Glomerular visceral epithelial cell (primary cell): ENCODE data around the gene TPGS1.
"Not testable (repeated sequence)": the region's sequence is repeated elsewhere in the genome, so short reads cannot be mapped to it uniquely, and the experiment has no call there.

Experiments
- DNase-seq: peaks from one replicate; pipeline ENCODE4 v3.0.0-alpha.2; 2016; ENCODE audit errors: extremely low spot score

The TPGS1 gene

DNA sequence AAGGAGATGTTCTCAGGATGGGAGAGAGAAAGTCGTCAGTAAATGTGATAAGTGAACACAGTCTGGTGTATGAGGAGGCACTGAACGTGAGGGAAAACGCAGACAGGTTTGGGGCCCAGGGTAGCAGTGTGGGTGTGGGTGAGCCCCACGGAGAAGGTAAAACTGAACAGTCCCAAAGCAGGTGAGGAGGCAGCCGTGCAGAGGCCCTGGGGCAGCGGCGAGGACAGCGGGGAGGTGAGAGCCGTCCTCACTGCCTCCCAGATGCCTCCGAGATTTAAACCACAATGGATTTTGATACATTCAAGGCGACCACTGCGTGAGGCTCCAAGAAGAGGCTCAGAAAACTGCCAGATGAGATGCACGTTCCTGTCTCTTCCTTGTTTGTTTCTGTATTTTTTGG, 31.9 kb upstream of the TPGS1 start:
- DNase-seq, result no peak

- no peak for DNase-seq
Observed at GRCh38 chr19:478236-478903, 28.9 kb upstream of the TPGS1 start.

GRCh38 chr19:478976-479375, 28.3 kb upstream of the TPGS1 start:
- no peak for DNase-seq

DNA sequence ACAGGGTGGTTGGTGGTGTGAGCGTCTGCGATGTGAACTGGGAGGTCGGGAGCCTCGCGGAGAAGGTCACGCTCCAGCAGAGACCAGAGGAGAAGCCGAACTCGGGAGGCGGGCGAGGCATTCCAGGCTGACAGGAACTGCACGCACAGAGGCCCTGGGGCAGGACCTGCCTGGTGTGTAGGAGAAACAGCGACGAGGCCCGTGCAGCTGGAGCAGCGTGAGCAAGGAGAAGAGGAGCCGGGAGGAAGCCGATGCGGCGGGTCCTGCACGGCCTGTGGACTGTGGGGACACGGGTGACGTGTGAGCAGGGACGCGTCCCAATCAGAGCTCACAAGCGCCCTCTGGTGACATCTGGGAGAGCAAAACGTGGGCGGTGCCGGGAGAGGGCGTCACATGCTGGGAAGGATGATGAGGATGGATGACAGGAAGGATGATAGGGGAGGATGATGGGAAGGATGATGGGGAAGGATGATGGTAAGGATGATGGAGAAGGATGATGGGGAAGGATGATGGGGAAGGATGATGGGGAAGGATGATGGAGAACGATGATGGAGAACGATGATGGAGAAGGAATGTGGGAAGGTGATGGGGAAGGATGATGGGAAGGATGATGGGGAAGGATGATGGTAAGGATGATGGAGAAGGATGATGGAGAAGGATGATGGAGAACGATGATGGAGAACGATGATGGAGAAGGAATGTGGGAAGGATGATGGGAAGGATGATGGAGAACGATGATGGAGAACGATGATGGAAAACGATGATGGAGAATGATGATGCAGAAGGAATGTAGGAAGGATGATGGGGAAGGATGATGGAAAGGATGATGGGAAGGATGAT, 27.1 kb upstream of the TPGS1 start:
- peak; percentile 74 for DNase-seq

- DNase-seq, result not testable (repeated sequence)
Observed at GRCh38 chr19:481100-481499, 26.2 kb upstream of the TPGS1 start.

DNA sequence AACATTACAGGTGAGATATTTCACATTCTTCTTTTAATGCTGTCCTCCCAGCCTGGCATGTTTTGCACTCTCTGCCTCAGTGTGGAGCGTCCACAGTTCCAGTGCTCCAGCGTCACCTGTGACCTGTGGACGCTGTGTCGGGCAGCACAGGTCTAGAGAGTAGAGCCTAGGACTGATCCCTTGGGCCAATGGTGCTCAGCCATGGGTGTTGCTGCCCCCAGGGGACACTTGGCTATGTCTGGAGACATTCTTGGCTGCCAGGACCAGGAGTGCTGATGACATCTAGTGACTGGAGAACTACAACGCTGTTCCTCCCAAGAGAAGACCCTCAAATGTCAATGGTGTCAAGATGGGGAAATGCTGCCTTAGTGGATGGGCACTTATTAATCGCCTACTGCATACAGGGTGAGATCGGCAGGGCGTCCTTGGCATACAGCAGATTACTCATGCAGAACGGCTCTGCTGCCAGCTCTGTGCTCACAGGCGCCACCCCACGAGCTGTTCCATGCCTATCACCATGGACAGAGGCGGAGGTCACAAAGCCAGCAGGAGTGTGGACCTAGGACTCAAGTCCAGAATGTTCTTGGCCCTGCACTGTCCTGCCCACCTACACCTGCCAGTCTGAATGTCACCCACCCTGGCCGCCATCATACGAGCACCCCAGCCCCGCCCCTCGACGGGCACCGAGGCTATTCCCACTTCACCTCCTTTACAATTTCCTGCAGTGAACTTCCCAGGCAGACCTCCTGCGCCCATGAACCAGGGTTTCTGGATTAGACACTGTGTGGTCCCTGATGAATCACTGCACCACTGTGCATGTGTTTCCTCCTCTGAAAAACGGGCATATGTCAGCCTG, 24.9 kb upstream of the TPGS1 start:
- peak; percentile 38 for DNase-seq

DNA sequence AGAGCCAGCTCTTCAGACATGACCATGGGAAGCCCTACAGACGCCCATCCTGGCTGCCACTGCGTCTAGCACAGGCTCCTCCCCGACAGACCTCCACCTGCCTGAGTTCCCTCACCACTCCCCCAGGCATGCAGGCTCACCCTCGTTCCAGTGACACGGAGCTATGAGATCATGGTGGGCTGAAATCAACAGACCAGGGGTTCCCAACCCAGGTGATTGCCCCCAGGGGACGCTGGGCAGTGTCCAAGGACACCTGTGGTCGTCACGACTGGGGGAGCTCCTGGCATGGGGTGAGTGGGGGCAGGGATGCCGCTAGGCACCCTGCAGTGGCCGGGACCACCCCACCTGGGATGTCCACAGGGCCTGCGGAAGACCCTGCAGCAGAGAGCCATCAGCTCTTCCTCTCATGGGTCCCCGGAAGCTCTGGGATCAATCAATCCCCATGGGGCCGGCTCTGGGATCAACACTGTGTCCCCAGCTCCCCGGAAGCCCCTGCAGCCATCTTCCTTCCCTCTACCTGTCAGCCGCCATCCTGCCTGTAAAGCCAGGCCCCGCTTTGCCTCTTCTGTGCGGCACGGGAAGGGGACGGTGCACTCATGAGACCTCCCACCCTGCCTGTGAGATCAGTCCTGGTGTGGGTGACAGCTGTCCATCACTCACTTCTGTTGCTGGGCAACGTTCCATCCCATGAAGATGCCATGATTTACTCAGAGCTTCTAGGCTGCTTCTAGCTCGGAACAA, 23.8 kb upstream of the TPGS1 start:
- no peak for DNase-seq

- DNase-seq, result no peak
Observed at GRCh38 chr19:484494-484893, 22.8 kb upstream of the TPGS1 start.

GRCh38 chr19:485077-485476, 22.2 kb upstream of the TPGS1 start:
- DNase-seq, result no peak

GRCh38 chr19:485583-486236, 21.6 kb upstream of the TPGS1 start:
- DNase-seq, result peak; percentile 58

DNA sequence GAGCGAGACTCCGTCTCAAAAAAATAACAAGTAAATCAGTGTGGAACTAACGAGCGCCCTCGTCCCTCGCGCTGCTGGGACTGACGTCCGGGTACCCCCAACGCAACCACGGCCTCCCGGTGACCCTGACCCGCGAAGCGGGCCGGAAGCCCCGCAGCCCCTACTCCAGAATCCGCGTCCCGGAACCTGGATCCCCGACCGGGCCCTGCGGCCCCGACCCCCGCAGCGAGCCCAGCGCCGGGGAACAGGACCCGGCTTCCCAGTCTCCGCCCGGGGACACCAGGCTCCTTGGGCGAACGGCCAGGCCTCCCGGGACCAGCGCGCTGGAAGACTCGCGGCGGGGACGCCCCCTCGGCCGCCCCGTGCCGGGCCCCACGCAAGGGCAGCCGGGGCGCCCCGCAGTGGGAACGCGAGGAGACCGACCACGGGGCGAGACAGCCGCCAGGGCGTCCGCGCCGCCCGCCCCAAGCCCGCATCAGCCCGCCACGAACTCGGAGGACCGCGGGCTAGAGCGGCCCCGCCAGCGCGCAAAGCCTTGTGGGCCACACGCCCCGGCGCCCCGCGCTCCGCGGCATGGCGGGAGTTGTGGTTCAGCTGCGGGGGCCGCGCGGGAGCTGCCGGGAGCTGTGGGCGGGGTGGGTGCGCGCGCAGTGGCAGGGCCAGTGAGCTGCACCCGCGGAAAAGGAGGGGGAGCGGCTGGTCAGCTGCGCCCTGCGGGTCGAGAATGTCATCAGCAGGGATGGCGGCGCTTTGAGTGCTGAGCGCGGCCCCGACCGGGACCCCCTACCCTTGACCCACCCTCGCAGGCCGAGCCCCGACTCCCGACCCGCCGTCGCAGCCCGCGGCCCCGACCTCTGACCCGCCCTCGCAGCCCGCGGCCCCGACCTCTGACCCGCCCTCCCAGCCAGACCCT, 18.5 kb upstream of the TPGS1 start:
- DNase-seq, result peak; percentile 95

DNA sequence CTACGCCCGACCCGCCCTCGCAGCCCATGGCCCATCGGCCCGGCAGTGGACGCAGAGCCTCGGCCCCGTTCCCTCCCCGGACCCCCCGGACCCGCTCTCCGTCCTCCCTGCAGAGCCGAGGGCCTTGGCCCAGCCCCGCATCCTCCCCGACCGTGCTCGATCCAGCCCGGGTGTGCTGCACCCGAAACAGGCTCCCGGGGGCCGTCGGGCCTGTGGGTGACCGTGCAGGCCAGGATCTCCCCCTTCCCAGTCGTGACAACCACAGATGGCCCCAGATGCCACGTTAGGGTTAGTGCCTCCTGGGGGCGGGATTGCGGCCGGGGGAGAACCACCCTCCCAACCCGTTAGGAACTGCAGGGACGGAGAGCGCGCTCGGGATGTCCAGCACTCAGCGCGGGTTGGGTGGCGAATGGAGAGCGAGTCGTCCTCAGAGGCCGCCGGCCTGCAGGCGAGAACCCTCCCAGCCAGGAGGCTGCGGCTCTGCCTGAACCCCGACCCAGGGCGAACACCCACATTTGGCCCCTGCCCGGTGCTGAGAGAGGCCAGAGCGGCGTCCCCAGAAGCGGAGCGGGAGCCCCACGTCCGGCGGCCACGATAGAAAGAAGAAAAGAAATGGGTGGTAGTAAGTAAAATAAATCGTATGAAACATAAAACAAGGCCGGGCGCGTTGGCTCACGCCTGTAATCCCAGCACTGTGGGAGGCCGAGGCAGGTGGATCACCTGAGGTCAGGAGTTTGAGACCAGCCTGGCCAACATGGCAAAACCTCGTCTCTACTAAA, 17.7 kb upstream of the TPGS1 start:
- no peak for DNase-seq

GRCh38 chr19:491146-491741, 16.1 kb upstream of the TPGS1 start:
- no peak for DNase-seq

GRCh38 chr19:492091-492531, 15.2 kb upstream of the TPGS1 start:
- DNase-seq, result no peak

- DNase-seq, result no peak
Observed at GRCh38 chr19:493391-494170, 13.7 kb upstream of the TPGS1 start.

GRCh38 chr19:494171-495080, 12.9 kb upstream of the TPGS1 start:
- no peak for DNase-seq

- DNase-seq, result no peak
Observed at GRCh38 chr19:495081-495401, 12.3 kb upstream of the TPGS1 start.
